ENCODE measurements around the gene EFEMP1. TPM values are rescaled to one million over a fixed set of nuclear protein-coding genes. Genes with fewer than 3 reads are reported as not detected.

EFEMP1 gene
- total RNA-seq, 1 experiment from 2014 or later = 0.34 TPM

- Histone ChIP-seq H3K9ac (ENCODE audit: low read length) (no peak overlapping the region), H3K9me2 (ENCODE audit: insufficient read depth) (no peaks in the 10 kb centered on the region), H4K20me1 (ENCODE audit: insufficient read depth) (no peaks in the 10 kb centered on the region), H3K4me1 (ENCODE audit: control insufficient read depth in 1 of 2, insufficient read depth in 2 of 2, low read length in 2 of 2) (no peaks in the 10 kb centered on the region), H3K79me2 (ENCODE audit: insufficient read depth, low read length) (no peaks in the 10 kb centered on the region), H3K27ac (ENCODE audit: low read depth, low read length) (no peak overlapping the region), H3K36me3 (ENCODE audit: control insufficient read depth in 1 of 2, insufficient read depth in 2 of 2, low read length in 2 of 2) (no peaks in the 10 kb centered on the region), H3K27me3 (ENCODE audit: insufficient read depth, low read length) (no peaks in the 10 kb centered on the region), H2AFZ (ENCODE audit: low read depth, low read length, poor library complexity, severe bottlenecking) (no peak overlapping the region), H3K4me3 (replicated peaks in 1 of 2; ENCODE audit: low read depth in 1 of 2, low read length in 2 of 2) (no peak overlapping the region), H3K9me3 (ENCODE audit: control insufficient read depth in 1 of 2, insufficient read depth in 1 of 2, low read depth in 1 of 2, low read length in 2 of 2) (no peaks in the 10 kb centered on the region), H3K4me2 (ENCODE audit: low read length) (no peak overlapping the region)
- no peak for ATAC-seq
- no peak for DNase-seq (ENCODE audit: low read depth, low spot score)
- CTCF ChIA-PET = no interaction called here
- no peak for TF ChIP-seq POLR2A (IDR thresholded peaks at IDR 0.05; ENCODE audit: borderline replicate concordance, extremely low read depth, insufficient read depth, insufficient read length)
- no peak for TF ChIP-seq EGR1 (IDR thresholded peaks at IDR 0.05; ENCODE audit: low read depth)
- TF ChIP-seq, protein P1, sequence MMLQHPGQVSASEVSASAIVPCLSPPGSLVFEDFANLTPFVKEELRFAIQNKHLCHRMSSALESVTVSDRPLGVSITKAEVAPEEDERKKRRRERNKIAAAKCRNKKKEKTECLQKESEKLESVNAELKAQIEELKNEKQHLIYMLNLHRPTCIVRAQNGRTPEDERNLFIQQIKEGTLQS (IDR thresholded peaks at IDR 0.05) = no peak
- TF ChIP-seq EZH2 (IDR thresholded peaks at IDR 0.05) = no peak
- TF ChIP-seq ELF1 (IDR thresholded peaks at IDR 0.05; ENCODE audit: borderline replicate concordance, low read depth) = no peak
- no peak for TF ChIP-seq ZFX (IDR thresholded peaks at IDR 0.05)
- TF ChIP-seq MAX (IDR thresholded peaks at IDR 0.05) = no peak
- TF ChIP-seq EZH2phosphoT487 (IDR thresholded peaks at IDR 0.05; ENCODE audit: borderline replicate concordance) = no peak
- TF ChIP-seq ZNF274 (IDR thresholded peaks at IDR 0.05; ENCODE audit: low read depth, low read length) = no peak
- TF ChIP-seq CTCF (IDR thresholded peaks at IDR 0.05 in 2 of 3, conservative IDR thresholded peaks at IDR 0.05 in 1 of 3; ENCODE audit: borderline replicate concordance in 1 of 3, insufficient read depth in 1 of 3, low read depth in 2 of 3, low read length in 2 of 3) = no peak
- TF ChIP-seq CEBPB (IDR thresholded peaks at IDR 0.05; ENCODE audit: low read depth) = no peak
- no peak for TF ChIP-seq YY1 (IDR thresholded peaks at IDR 0.05; ENCODE audit: extremely low read depth, insufficient replicate concordance, low read depth, low read length)
- TF ChIP-seq, protein P2, sequence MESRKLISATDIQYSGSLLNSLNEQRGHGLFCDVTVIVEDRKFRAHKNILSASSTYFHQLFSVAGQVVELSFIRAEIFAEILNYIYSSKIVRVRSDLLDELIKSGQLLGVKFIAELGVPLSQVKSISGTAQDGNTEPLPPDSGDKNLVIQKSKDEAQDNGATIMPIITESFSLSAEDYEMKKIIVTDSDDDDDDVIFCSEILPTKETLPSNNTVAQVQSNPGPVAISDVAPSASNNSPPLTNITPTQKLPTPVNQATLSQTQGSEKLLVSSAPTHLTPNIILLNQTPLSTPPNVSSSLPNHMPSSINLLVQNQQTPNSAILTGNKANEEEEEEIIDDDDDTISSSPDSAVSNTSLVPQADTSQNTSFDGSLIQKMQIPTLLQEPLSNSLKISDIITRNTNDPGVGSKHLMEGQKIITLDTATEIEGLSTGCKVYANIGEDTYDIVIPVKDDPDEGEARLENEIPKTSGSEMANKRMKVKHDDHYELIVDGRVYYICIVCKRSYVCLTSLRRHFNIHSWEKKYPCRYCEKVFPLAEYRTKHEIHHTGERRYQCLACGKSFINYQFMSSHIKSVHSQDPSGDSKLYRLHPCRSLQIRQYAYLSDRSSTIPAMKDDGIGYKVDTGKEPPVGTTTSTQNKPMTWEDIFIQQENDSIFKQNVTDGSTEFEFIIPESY (IDR thresholded peaks at IDR 0.05; ENCODE audit: extremely low read depth, insufficient replicate concordance, low read length) = no peak
- TF ChIP-seq SIN3A (IDR thresholded peaks at IDR 0.05; ENCODE audit: low read depth) = no peak
- TF ChIP-seq SRF (IDR thresholded peaks at IDR 0.05; ENCODE audit: low read depth) = no peak
- no peak for TF ChIP-seq JUND (IDR thresholded peaks at IDR 0.05)
- POLR2A ChIA-PET = no interaction called here
- intact Hi-C loops (cut with micrococcal nuclease) = no loop called here
- RAD21 ChIA-PET (ENCODE audit: low non-redundant PET in 1 of 2, low total read pairs in 2 of 2, uncharacterized antibody in 2 of 2, unreplicated experiment in 2 of 2) = no interaction called here
- no TSS peak for BruUV-seq (replicated peaks)
Observed at GRCh38 chr2:55946793-55947192, 23.2 kb upstream of the EFEMP1 start.
